Retinal pigment epithelial cell (primary cell): ENCODE data around the gene ZNF598.
"Not testable (repeated sequence)": the region's sequence is repeated elsewhere in the genome, so short reads cannot be mapped to it uniquely, and the experiment has no call there.

ENCODE experiments used
- DNase-seq: peaks from one replicate; pipeline ENCODE4 v3.0.0-alpha.2; 2010; ENCODE audit warnings: low read depth
- H3K4me3 ChIP-seq: 2 replicates; pipeline ENCODE4 v1.5.1; 2011; ENCODE audit warnings: mild to moderate bottlenecking, low read length, control low read depth, moderate library complexity
- TF ChIP-seq, protein P1 (sequence below): conservative IDR thresholded peaks from 2 replicates; pipeline ENCODE4 v1.5.1; 2011; ENCODE audit warnings: low read depth, low read length, control low read depth, inconsistent platforms

Gene ZNF598

DNA sequence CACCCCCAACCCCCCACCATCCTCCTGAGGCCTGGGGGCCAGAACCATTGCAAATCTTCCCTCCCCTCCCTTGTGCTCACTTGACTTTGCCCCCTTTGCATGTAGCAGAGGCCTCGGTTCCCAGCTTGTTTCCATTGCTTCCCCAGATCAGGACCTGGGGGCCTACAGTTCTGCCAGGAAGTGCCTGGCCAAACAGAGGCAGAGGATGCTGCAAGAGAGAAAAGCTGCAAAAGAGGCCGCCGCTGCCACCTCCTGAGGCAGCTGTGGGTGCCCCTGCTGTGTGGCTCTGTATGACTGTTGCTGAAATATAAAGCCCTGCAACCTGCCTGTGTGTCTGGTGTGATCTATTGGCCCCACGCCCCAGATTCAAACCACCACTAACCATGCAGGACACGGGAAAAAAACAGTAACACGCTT is 48.0 kb downstream of the ZNF598 start:
- no peak overlapping the region for H3K4me3 ChIP-seq
- no peak for DNase-seq
- TF ChIP-seq, protein P1, sequence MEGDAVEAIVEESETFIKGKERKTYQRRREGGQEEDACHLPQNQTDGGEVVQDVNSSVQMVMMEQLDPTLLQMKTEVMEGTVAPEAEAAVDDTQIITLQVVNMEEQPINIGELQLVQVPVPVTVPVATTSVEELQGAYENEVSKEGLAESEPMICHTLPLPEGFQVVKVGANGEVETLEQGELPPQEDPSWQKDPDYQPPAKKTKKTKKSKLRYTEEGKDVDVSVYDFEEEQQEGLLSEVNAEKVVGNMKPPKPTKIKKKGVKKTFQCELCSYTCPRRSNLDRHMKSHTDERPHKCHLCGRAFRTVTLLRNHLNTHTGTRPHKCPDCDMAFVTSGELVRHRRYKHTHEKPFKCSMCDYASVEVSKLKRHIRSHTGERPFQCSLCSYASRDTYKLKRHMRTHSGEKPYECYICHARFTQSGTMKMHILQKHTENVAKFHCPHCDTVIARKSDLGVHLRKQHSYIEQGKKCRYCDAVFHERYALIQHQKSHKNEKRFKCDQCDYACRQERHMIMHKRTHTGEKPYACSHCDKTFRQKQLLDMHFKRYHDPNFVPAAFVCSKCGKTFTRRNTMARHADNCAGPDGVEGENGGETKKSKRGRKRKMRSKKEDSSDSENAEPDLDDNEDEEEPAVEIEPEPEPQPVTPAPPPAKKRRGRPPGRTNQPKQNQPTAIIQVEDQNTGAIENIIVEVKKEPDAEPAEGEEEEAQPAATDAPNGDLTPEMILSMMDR: no peak

DNA sequence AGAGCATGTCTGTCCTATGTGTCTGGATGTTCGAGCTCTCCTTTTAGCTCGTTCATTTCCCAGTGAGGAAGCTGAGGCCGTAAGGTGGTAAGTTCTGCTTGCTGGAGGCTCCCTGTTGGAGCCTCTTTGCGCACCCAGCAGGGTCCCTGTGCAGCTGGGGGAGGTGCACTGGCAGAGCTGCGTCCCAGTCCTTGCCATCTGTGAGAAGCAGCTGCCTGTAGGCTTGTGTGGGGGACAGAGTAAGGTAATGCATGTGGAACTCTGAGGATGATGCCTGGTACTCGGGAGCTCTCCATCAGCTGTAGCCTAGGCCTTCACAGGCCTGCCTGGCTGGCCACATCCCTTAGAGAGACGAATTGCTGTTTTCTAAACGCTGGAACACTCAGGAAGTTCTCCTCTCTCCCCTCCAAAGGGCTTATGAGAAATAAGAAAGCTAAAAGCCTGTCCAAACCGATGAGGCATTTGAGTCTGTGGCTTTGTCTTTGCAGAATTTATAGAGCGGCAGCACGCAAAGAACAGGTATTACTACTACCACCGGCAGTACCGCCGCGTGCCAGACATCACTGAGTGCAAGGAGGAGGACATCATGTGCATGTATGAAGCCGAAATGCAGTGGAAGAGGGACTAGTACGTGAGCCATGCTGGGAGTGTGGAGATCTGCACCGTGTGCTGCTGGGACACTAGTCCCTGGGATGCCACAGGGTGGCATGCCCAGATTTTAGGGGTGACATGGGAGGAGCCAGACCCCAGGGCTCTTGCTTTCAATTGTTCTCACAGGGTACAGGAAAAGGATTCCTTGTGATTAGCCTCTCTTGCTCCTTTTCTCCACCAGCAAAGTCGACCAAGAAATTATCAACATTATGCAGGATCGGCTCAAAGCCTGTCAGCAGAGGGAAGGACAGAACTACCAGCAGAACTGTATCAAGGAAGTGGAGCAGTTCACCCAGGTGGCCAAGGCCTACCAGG is 48.7 kb downstream of the ZNF598 start:
- no peak for DNase-seq
- TF ChIP-seq, protein P1: no peak
- peak overlapping the region; percentile 85 for H3K4me3 ChIP-seq

DNA sequence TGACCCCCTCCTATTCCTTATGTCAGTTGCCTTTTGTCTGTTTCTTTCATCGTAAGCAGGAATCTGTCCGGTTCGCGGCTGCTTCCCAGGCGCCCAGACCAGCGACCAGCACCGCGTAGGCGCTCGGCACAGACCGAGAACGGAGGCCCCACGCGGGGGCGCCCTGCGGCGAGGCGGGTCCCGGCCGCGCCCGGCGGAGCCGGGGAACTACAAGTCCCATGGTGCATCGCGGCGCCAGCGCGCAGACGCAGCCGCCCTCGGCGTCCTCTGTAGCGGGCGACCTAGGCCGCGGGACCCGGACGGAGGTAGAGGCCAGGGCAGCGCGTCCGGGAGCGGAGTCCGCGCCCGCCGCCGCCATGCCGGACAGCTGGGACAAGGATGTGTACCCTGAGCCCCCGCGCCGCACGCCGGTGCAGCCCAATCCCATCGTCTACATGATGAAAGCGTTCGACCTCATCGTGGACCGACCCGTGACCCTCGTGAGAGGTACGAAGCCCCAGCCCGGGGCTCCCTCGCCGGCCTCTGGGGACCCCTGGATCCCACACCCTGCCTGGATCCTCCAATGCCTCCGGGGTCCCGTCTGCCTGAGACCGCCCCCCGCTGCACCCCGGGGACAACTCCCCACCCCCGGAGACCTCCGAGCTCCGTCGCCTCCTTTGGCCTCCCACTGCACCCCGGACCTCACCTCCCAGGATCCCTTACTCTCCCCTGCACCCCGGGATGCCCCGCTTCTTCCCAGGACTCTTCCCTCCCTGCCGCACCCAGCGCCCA is 50.2 kb downstream of the ZNF598 start, which contains the start of gene NDUFB10:
NDUFB10 (plus strand) TSS at position 270 of the 771 bp plus-strand sequence; CDS start at position 357, 87 bp downstream.
- peak within 1 kb of the TSS; percentile 85 for H3K4me3 ChIP-seq
- TF ChIP-seq, protein P1: peak; percentile 60

DNA sequence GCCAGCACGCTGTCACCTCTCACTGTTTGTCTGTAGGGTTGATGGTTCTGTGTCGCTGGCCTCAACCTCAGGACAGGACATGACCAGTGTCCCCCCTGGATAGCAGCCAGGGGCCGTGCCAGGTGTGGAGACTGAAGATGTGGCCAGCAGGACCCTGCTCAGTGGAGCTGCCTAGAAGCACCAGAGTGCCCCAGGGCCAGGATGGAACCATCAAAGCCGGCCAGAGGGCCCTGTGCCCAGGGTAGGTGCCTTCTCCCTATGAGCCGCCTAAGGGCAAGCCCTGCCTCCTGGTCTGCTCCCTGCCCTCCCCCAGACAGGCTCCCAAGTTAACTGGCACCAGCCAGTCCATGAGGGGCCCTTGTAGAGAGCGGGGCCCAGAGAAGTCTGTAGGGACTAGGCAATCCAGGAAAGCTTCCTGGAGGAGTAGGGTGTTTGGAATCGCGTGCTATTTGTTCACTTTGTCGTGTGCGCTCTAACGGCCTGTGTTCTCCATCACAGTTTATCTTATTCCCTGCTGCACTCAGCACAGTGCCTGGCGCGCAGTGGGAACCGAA is 50.8 kb downstream of the ZNF598 start:
- TF ChIP-seq, protein P1: no peak
- DNase-seq: no peak
- H3K4me3 ChIP-seq: peak overlapping the region; percentile 21

More for the DNA sequence above, 50.2 kb downstream of the ZNF598 start, which contains the start of gene NDUFB10:
- DNase-seq: peak; percentile 64

DNA sequence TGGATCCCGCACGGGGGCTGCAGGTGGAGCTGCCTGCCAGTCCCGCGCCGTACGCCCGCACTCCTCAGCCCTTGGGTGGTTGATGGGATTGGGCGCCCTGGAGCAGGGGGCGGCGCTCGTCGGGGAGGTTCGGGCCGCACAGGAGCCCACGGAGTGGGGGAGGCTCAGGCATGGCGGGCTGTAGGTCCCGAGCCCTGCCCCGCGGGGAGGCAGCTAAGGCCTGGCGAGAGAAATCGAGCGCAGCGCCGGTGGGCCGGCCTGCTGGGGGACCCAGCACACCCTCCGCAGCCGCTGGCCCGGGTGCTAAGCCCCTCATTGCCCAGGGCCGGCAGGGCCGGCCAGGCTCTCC is 51.5 kb downstream of the ZNF598 start:
- not testable (repeated sequence) for DNase-seq, H3K4me3 ChIP-seq

DNA sequence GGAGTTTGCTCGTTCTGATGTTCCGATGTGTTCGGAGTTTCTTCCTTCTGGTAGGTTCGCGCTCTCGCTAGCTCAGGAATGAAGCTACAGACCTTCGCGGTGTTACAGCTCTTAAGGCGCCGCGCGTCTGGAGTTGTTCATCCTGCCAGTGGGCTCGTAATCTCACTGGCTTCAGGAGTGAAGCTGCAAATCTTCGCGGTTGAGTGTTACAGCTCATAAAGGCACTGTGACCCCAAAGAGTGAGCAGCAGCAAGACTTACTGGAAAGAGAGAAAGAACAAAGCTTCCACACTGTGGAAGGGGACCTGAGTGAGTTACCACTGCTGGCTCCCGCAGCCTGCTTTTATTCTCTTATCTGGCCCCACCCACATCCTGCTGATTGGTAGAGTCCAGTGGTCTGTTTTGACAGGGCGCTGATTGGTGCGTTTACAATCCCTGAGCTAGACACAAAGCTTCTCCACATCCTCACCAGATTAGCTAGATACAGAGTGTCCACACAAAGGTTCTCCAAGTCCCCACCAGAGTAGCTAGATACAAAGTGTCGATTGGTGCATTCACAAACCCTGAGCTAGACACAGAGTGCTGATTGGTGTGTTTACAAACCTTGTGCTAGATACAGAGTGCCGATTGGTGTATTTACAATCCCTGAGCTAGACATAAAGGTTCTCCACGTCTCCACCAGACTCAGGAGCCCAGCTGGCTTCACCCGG is 52.0 kb downstream of the ZNF598 start:
- not testable (repeated sequence) for DNase-seq, H3K4me3 ChIP-seq

DNA sequence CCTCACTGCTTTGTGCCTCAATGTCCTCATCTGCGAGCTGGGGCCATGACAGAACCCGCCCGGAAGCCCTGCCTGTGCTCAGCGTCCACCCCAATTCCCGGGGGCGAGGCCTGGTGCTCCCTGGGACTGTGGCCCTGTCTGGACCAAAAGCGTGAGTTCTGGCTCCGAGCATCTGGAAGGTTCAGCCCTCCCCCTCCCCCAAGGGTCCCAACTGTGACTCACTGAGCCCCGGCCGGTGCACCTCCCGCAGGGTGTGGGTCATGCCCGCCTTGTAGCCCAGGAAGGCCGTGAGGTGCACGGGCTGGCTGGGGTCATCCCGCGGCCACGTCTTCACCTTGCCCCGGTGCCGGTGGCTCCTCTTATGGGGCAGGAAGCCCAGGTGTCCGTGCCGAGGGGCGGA is 55.9 kb downstream of the ZNF598 start:
- TF ChIP-seq, protein P1: no peak
- H3K4me3 ChIP-seq: no peak overlapping the region
- DNase-seq: no peak
